ENCODE measurements around the gene RRM2. TPM values are rescaled to one million over a fixed set of nuclear protein-coding genes. Genes with fewer than 3 reads are reported as not detected.

Gene RRM2
- total RNA-seq, 1 donor from 2014 or later = 2.1 TPM

- Histone ChIP-seq H3K36me3 (no peaks in the 10 kb centered on the region), H3K4me1 (no peaks in the 10 kb centered on the region), H3K9me3 (replicated peaks) (no peaks in the 10 kb centered on the region), H3K27me3 (ENCODE audit: low read depth) (no peaks in the 10 kb centered on the region), H3K27ac (replicated peaks) (no peak overlapping the region), H3K4me3 (no peak overlapping the region)
- no peak for DNase-seq
- no peak for TF ChIP-seq CTCF (IDR thresholded peaks at IDR 0.05; ENCODE audit: borderline replicate concordance)
- intact Hi-C loops (cut with micrococcal nuclease) = no loop called here
Measured at GRCh38 chr2:10135296-10136089, 13.0 kb downstream of the RRM2 start.

GRCh38 chr2:10136101-10136934 lies 13.8 kb downstream of the RRM2 start:
- no peaks in the 10 kb centered on the region for H3K4me1 ChIP-seq
- H3K27ac ChIP-seq (replicated peaks) = no peak overlapping the region
- no peak for DNase-seq
- no peaks in the 10 kb centered on the region for H3K36me3 ChIP-seq
- H3K9me3 ChIP-seq (replicated peaks) = no peaks in the 10 kb centered on the region
- intact Hi-C loops (cut with micrococcal nuclease) = no loop called here
- H3K4me3 ChIP-seq = no peak overlapping the region
- no peaks in the 10 kb centered on the region for H3K27me3 ChIP-seq (ENCODE audit: low read depth)
- no peak for TF ChIP-seq CTCF (IDR thresholded peaks at IDR 0.05; ENCODE audit: borderline replicate concordance)

- no peaks in the 10 kb centered on the region for H3K36me3 ChIP-seq
- no peaks in the 10 kb centered on the region for H3K9me3 ChIP-seq (replicated peaks)
- no peaks in the 10 kb centered on the region for H3K27me3 ChIP-seq (ENCODE audit: low read depth)
- DNase-seq = no peak
- TF ChIP-seq CTCF (IDR thresholded peaks at IDR 0.05; ENCODE audit: borderline replicate concordance) = no peak
- intact Hi-C loops (cut with micrococcal nuclease) = no loop called here
- H3K4me3 ChIP-seq = no peak overlapping the region
- H3K4me1 ChIP-seq = no peaks in the 10 kb centered on the region
- H3K27ac ChIP-seq (replicated peaks) = no peak overlapping the region
Measured at GRCh38 chr2:10137053-10137843, 14.7 kb downstream of the RRM2 start.

- DNase-seq = no peak
- Histone ChIP-seq H3K36me3 (no peaks in the 10 kb centered on the region), H3K27ac (replicated peaks) (no peak overlapping the region), H3K9me3 (replicated peaks) (no peaks in the 10 kb centered on the region), H3K4me1 (no peaks in the 10 kb centered on the region), H3K27me3 (ENCODE audit: low read depth) (no peaks in the 10 kb centered on the region), H3K4me3 (no peak overlapping the region)
- intact Hi-C loops (cut with micrococcal nuclease) = no loop called here
- TF ChIP-seq CTCF (IDR thresholded peaks at IDR 0.05; ENCODE audit: borderline replicate concordance) = no peak
Measured at GRCh38 chr2:10139536-10139935, 17.0 kb downstream of the RRM2 start.

- Histone ChIP-seq H3K36me3 (no peaks in the 10 kb centered on the region), H3K27me3 (ENCODE audit: low read depth) (no peaks in the 10 kb centered on the region), H3K9me3 (replicated peaks) (no peaks in the 10 kb centered on the region), H3K4me3 (no peak overlapping the region), H3K4me1 (peaks cover 14% of the 10 kb centered on the region), H3K27ac (replicated peaks) (no peak overlapping the region)
- TF ChIP-seq CTCF (IDR thresholded peaks at IDR 0.05; ENCODE audit: borderline replicate concordance) = no peak
- intact Hi-C loops (cut with micrococcal nuclease) = no loop called here
- no peak for DNase-seq
Measured at GRCh38 chr2:10140841-10141610, 18.5 kb downstream of the RRM2 start.
